Activated CD8-positive, alpha-beta memory T cell treated with anti-CD3 and anti-CD28 coated beads for 4 hours (primary cell): Measurements from ENCODE around the gene ZBED6.

Source experiments
- DNase-seq, 2 donors: peaks; one replicate each; pipeline ENCODE4 v3.0.0-alpha.2; 2020; ENCODE audit warnings: low read depth in 2 of 2

ZBED6 gene

GRCh38 chr1:203840208-203840808, 44.9 kb downstream of the ZBED6 start:
- no peak for DNase-seq

- DNase-seq = no peak
These were observed 47.1 kb downstream of the ZBED6 start for GRCh38 chr1:203842559-203842876.

GRCh38 chr1:203843435-203843834, 48.0 kb downstream of the ZBED6 start:
- no peak for DNase-seq
